Measurements from ENCODE around the gene SEC23IP. TPM values are rescaled to one million over a fixed set of nuclear protein-coding genes. Genes with fewer than 3 reads are reported as not detected.

The SEC23IP gene
- total and polyA plus RNA-seq, 2 donors (not counting 3 experiments of a cell fraction or from before 2014, with no cell fraction given), result 30.9 to 83.1 TPM

DNA sequence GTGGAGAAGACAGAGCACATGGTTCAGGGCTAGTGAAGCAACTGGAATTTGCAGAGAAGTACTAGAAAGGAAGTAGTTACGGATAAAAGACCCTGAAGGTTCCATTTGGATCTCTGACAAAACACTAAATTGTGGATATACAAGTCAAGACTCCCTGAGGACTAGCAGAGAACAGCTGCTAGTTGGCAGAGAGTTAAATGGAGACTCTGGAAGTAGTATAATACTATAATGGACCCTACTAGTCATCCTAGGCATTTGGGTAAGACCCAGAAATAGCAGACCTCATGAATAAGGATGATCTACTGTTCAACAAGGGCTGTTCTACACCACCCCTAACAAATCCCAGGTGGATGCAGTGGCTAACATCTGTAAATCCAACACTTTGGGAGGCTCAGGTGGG lies 39.0 kb upstream of the SEC23IP start:
- BruUV-seq (replicated peaks), result no TSS peak
- Histone ChIP-seq H3K4me3 (replicated peaks in 1 of 3; ENCODE audit: insufficient read depth in 1 of 3, low read depth in 1 of 3, low read length in 3 of 3) (no peak overlapping the region), H3K36me3 (ENCODE audit: control insufficient read depth in 2 of 2, extremely low read depth in 1 of 2, insufficient read depth in 2 of 2, low read length in 2 of 2) (peaks cover 11 to 18% of the 10 kb centered on the region in 2 experiments), H3K27me3 (ENCODE audit: control insufficient read depth in 2 of 2, insufficient read depth in 2 of 2, low read length in 2 of 2) (no peaks in the 10 kb centered on the region), H2AFZ (ENCODE audit: low read depth, low read length) (no peak overlapping the region), H3K4me2 (ENCODE audit: insufficient read depth, low read length) (no peak overlapping the region), H3K4me1 (ENCODE audit: control insufficient read depth, extremely low read depth, insufficient read depth, low read length) (no peaks in the 10 kb centered on the region), H3K9me3 (replicated peaks; ENCODE audit: control insufficient read depth, insufficient read depth, low read length) (no peaks in the 10 kb centered on the region), H3K27ac (ENCODE audit: insufficient read depth, low read depth, low read length) (no peak overlapping the region), H3K9ac (replicated peaks; ENCODE audit: extremely low read depth, insufficient read depth, low read length) (no peak overlapping the region), H3K79me2 (ENCODE audit: control insufficient read depth, insufficient read depth, low read length) (peaks cover 15% of the 10 kb centered on the region), H4K20me1 (replicated peaks; ENCODE audit: control insufficient read depth, extremely low read depth, insufficient read depth, low read length) (no peaks in the 10 kb centered on the region), H3K9me1 (replicated peaks; ENCODE audit: control insufficient read depth, extremely low read depth, insufficient read depth, low read length) (no peaks in the 10 kb centered on the region)
- dilution Hi-C loops (cut with MboI; ENCODE audit: extremely low pct_ligation_motif_present, low sequenced_read_pairs) (no loop called here), intact Hi-C loops (cut with micrococcal nuclease) (no loop called here)
- FAIRE-seq (no peak), DNase-seq (ENCODE audit: low read depth, low spot score) (no peak)
- TF ChIP-seq GATA2 (IDR thresholded peaks at IDR 0.05; ENCODE audit: insufficient read depth, insufficient read length, low read depth, low read length), result no peak
- TF ChIP-seq JUN (IDR thresholded peaks at IDR 0.05; ENCODE audit: borderline replicate concordance, insufficient read depth, insufficient read length, low read depth), result no peak
- TF ChIP-seq FOS (IDR thresholded peaks at IDR 0.05; ENCODE audit: borderline replicate concordance, insufficient read depth, low read length), result no peak
- TF ChIP-seq, protein P1, sequence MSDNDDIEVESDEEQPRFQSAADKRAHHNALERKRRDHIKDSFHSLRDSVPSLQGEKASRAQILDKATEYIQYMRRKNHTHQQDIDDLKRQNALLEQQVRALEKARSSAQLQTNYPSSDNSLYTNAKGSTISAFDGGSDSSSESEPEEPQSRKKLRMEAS (IDR thresholded peaks at IDR 0.05; ENCODE audit: insufficient read depth, insufficient read length), result no peak
- TF ChIP-seq MYC (IDR thresholded peaks at IDR 0.05; ENCODE audit: low read depth, low read length), result no peak
- no peak for TF ChIP-seq EZH2 (IDR thresholded peaks at IDR 0.05; ENCODE audit: borderline replicate concordance, low read depth, low read length, severe bottlenecking)
- no peak for TF ChIP-seq POLR2AphosphoS5 (IDR thresholded peaks at IDR 0.05; ENCODE audit: insufficient read depth, low read depth, low read length)
- TF ChIP-seq CTCF (IDR thresholded peaks at IDR 0.05; ENCODE audit: extremely low read depth in 1 of 2, insufficient read depth in 1 of 2, low read depth in 1 of 2, low read length in 2 of 2), result no peak
- no peak for TF ChIP-seq POLR2A (IDR thresholded peaks at IDR 0.05; ENCODE audit: low read depth, low read length)
- ChIA-PET CTCF (interaction anchor here (1.9 to 5.0 kb wide), 2 partner anchors 103 to 166 kb away, joined by 5 to 33 read pairs; no protein-coding TSS in a partner anchor), POLR2A (no interaction called here)

All from endothelial cell of umbilical vein (primary cell).